HG03097 (cell line): Measurements from ENCODE around the gene ACTBL2.
"Not testable (repeated sequence)": the region's sequence is repeated elsewhere in the genome, so short reads cannot be mapped to it uniquely, and the experiment has no call there.

ENCODE experiments used
- ATAC-seq: cut with Tn5 transposase; IDR thresholded peaks from one replicate; pipeline ENCODE4 v1.9.1; 2021; ENCODE audit not compliant: unreplicated experiment, low FRiP score

Gene ACTBL2

DNA sequence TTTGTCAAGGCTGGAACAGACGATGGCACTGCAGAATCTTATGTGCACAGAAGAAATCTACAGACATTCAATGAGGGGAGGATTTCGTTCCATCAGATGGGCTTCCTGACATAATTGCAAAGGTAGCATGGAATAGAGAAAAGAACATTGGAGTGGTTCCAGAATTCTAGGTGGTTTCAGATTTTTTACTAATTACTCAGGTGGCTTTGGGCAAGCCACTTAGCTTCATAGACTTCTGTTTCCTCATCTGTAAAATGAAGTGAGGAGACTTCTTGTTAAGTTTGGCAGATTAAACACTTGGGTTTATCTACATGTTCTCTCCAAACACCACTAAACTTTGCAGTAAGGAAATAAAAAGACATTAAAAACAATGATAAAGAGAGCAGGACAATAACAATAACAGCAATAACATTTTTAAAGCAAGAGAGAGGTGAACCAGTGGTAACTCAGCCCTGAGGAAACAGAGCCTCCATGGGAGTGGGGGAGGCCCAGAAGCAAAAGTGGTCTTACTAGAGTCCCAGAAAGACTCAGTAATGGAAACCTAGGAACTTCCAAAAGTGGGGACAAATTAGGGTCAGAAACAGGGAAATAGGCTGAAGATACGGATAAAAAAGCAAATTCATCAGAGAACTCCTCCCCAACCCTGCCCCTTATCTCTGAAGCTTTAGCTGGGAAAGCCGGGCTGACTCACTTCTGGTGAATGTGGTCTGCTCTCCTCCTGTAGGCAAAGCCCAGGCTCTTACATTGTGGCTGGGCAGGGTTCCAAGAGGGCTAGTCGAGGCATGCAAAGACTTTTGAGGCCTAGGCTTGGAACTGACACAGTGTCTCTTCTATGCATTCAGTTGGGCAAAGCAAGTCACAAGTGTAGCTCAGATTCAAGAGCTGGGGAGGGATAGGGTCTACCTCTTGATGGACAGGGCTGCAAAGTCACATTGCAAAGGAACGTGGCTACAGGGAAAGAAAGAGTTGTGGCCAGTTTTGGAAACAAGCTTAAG lies 11.8 kb upstream of the ACTBL2 start:
- ATAC-seq, result no peak

DNA sequence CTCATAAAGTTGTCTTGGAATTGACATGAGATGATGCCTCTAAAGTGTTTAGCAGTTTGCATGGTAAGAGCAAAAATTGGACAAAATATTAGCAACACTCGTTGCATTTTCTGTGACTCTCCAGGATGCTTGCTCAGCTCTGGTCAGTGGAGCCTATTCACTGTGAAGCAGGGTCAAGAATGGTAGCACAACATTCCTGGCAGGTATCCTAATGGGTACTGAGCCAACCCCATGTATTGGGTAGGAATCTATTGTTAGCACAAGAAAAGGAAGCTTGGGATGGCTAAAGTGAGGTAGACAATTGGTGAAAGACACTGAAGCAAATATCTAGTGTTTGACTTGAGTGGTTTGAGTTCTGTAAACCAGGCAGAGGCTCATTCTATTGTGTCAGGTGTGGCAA lies 10.4 kb upstream of the ACTBL2 start:
- ATAC-seq, result no peak

DNA sequence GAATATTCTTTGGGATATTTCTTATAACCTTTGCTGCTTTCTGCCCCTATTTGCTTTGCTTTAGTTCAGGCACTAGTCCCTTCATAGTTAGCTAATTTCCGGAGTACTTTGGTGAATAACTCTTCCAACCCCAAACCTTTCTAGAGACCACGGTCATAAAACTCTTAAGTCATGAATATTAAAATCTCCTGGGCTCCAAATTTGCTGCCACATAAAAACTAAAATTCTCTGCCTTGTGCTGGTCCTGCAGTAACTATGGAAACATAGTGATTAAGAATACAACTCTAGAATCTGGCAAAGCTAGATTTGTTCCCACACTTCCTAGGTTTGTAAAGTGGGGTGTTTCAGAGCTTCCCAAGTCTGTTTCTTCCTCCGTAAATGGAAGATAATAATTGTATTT lies 10.0 kb upstream of the ACTBL2 start:
- ATAC-seq, result no peak

DNA sequence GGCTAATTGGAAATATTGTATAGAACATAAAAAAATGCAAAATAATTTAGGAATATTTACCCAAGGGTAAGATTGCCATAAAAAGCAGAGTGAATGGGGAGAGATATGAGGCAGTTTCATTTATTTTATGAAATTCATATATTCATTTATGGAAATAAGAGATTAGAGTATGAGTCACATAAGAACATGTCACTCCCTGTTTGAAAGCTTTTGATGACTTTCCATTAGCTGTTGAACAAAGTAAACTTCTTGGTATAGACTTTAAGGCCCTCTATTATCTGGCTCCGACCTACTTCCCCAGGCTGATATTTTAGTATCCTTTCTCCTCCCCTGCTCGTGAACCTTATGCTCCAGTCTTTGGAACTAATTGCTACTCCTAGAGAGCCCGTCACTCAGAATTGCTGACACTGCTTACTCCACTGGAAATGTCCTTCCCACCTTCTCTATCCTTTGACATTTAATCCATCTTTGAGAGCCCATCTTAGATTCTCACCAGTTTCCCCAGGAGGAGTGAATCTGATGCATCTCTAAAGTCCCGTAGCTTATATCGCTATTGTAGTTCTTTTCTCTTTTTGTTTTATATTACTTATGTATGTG lies 8.9 kb upstream of the ACTBL2 start:
- ATAC-seq, result no peak

DNA sequence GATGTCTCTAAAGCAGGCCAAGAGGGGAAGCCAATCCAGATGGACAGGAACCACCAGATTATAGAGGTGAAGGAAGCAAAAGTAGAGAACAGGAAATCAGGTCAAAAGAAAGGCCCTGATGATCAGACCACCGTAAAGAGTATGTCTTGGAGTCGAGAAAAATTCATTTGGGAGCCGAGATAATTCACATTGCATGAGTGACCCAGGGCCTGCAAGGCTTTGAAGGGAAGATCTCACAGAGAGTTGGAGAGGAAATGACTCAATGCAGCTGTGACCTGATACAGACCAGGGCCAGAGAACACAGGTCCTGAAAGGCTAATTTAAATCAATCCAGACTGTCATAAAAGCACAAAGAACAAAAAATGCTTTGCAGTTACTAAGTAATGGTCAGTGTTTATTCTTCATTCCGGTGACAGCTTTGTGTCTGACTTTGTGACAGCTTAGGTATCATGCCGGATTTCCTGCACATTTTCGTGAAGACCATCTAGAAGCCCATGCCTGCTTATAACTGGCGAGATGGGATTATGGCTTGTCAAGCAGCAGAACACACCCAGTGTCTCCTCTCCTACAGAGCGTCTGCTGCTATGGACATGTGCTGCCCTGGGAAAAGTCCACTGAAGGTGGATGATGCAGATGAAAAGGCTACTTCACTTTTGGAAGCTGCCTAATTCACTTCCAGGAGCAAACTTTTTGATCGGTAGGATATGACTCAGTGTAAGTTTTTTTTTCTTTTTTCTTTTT lies 5.8 kb upstream of the ACTBL2 start:
- no peak for ATAC-seq

DNA sequence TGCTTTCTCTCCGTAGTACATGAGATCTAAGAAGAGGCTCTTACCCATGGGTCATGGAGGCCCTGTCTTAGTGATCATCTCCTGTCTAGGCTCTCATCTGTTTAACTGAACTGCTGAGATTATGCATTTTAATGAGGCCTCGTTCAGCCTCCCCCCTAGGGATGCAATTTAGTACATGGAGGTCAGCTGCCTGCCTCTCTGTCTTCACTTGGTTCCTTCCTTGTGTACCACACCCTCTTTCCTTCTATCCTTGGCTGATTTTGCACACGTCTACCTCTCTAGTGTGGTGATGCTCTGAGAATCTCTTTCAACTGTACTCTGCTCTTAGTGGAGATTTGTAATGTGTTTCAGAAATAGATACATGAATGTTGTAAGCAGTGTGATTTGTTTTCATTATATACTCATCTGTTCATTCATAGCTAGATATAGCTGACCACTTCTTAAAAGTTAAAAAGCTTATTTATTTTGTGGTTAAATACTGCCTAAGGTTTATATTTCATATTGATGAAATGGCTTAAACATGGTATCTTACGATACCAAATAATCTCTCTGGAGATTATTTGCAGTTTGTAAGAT lies 3.5 kb upstream of the ACTBL2 start:
- ATAC-seq, result no peak

DNA sequence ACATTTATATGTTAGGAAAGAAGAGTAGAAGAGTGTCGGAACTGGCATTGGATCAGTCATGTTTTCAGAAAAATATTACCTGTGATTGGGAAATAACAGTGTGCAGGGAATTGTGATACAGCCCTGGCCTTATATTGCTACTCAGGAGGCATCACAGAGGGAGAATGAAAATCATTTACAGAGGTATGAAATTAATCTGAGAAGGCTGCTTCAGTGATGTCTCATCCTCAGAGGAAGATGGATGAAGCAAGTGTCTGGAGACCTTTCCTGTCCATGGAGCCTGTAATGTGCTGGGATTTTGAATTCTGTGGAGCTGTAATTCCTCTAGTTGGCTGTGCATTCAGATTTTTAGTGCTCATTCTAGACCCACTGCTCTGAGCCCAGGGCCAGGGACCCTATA lies 3.8 kb downstream of the ACTBL2 start:
- no peak for ATAC-seq

DNA sequence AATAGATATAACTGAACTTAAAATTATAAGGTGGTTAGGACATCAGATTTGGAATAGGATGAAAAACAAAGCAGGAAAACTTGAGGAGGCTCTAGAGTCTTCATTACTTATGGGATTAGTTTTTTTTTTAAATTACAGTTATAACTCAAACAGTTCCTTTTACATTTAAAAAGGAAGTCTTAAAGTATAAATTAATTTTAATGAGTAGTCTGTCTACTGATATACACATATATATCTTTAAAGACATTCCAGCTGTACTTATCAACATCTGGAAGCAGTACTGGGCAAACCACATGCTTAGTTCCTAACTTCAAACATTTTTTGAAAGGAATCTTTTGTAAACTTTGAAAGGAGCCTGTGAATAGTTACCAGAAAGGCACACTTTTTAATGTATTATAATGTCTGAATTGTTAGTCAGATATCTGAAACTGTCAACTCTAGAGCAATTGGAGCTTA lies 6.0 kb downstream of the ACTBL2 start:
- no peak for ATAC-seq

DNA sequence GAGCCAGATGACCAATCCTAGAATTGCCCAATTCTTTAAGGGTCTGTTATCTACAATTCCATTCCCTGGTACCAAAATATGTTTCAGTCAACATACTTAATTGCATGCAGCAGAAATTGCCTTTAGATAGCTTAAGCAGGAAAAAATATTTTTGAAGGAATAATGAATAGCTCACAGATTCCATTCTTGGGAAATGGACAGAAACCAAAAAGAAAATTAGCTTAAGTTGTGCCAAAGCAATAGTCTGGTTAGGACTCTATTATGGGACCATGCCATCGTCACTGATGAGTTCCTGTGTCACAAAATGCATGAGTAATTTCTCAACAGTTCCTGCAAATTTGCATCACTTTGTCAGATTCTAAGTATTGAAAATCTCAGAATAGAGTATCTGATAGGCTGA lies 12.3 kb downstream of the ACTBL2 start:
- no peak for ATAC-seq

DNA sequence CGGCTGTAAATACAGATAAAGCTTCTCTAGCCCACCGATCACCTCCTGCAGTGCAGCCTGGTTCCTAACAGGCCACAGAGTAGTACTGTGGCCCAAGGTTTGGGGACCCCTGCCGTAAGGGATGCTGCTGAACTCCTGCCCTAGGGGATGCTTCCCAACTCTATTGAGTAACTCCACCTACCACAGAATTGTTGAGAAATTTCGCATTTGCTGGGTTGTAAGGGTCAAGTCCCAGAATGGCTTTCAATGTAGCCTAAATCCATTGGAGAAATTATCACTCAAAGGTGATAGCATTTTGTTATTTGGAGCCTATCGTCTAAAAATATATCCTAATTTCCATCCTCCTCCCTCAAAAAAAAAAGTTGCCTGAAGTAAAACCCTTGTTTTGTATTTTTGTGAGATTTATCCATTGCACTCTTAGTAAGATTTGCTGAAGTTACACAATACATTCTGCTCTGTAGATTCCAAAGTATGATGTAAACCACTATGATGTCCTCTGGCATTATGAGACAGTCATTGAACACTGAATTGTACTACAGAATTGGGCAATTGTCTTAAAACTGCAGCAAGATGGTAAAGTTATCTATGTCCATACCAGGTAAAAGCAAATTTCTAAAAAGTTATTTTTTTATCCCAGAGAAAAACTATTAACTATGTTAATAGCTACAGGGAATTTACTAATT lies 14.0 kb downstream of the ACTBL2 start:
- no peak for ATAC-seq

DNA sequence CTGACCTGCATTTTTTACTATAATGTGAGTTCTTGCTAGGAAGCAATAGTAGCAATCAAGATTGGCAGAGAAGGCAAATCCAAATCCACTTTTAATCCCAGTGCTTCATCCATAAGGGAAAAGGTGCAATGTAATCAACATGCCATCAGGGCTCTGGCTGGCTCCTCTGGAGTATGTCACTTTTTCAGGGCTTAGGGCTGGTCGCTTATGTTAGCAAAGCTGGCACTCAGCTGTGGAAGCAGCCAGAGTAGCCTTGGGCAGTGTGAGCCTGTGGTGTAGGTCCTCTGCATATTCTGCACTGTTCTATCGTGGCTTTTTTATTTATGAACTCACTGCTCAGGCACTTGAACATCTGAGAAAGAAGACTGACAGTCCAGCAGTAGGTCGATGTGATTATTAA lies 16.1 kb downstream of the ACTBL2 start:
- ATAC-seq, result no peak

DNA sequence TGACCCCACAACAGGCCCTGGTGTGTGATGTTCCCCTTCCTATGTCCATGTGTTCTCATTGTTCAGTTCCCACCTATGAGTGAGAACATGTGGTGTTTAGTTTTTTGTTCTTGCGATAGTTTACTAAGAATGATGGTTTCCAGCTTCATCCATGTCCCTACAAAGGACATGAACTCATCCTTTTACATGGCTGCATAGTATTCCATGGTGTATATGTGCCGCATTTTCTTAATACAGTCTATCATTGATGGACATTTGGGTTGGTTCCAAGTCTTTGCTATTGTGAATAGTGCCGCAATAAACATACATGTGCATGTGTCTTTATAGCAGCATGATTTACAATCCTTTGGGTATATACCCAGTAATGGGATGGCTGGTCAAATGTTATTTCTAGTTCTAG lies 22.6 kb downstream of the ACTBL2 start:
- ATAC-seq, result not testable (repeated sequence)

DNA sequence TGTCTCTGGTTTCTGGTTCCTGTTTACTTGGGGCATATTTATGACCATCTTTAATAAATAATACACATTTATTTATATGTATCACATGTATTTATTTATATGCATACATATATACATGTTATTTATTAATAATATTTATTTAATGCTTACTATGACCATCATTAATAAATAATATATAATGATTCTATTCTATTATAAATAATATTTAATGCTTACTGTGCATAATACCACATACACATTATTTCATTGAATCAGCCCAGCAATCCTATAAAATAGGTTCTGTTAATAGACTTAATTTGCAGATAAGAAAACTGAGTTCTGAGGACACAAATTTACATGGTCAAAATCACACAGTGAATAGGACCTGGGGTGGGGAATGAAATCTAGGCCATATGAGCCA lies 24.2 kb downstream of the ACTBL2 start:
- ATAC-seq, result no peak

DNA sequence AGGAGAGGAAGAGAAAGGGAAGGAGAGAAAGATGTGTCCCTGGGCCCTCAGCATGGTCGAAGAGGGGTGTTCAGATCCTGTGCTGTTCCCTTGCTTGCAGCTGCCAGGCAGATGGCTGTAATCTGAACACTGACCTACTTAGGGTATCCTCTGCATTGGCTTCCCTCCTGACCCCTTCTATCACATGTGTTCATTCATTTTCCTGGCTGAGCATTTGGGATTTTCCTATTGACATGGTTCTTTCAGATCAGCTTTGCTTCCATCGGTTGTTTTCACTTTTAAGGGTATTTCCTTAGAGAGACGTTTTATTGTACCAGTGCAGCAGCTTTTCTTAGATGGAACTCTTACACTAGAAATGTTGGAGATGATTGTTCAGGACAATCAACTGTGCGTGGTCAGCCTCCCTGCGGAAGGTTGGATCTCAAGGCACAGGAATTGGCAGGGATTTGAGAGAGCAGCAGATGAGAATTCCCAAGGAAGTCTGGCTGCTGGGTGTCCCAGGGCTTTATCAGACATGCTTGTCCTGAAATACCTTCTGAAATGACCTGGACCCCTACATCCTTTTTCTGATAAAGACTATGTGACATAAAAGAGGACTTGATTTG lies 26.0 kb downstream of the ACTBL2 start:
- no peak for ATAC-seq

DNA sequence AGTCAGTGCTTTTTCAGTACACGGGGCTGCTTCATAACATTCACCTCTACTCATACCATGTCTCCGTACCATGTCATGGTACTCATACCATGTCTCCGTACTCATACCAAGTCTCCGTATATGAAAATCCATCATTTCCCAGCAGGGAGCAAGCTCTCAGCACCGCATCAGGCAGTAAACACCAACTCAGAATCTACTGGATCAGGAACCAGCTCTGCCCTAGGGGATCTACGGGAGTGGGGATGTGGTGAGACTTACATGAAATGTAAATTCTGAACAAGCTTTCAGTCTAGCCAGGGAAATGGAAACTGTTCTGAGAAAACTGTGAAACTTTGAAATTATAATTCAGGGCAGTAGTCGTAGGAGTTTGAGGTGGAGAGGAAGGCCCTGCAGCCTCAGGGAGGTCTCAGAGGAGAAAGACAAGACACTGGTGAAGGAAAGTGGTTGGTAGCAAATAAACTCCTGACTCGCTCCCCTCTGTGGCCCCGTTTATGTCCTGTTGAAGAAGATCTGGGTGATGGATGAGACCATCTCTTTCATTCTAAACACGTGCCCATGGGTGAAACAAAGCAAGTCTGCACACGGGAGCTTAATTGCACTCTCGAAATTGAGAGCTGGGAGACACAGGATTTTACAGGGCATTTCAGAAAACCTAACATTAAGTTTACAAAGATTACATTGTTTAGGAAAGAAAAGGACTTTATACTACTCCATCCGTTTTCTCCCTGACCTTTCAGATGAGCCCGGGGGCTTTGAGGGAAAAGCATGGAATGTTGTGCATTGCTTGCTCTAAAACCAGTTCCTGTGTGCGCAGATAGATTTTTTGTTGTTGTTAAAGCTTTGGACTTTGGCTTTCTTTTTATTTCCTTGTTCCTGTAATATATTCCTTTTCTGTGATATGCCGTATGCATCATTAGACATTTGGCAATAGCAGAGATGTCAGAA lies 26.8 kb downstream of the ACTBL2 start:
- ATAC-seq, result no peak

DNA sequence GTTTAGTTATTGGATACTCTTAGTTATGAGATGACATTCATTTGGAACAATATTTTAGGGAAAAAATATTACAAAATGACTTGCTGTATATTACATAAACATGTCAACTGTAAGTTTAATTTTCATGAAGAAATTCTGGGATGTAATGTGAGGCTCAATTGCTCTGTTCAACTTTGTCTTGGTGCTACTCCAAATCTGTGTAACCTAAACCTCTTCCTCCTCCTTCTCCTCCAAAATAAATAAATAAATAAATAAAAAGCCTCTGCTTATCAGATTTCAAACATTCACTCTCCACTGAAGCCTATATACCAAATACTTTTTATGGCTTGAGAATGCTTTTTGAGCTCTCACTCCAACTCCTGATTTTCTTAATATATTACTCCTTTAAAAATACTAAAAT lies 27.7 kb downstream of the ACTBL2 start:
- ATAC-seq, result no peak

DNA sequence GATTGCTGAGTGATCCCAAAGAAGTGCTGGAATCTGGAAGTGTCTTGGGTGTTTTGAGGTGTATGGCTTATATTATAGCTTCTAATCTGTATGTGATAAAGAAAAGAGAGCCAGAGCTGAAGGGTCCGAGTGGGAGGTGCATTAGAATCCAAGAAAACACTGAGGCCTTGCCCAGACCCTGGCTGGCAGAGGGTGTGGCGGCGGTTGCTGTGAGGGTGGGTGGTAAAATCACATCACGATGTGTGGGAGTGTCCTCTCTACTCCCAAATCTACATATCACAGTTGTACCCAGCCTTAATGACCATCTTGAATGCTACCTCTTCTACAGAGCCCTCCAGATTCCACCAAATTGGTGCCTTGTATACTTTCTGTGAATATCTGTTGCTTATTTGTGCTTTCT lies 28.9 kb downstream of the ACTBL2 start:
- no peak for ATAC-seq

DNA sequence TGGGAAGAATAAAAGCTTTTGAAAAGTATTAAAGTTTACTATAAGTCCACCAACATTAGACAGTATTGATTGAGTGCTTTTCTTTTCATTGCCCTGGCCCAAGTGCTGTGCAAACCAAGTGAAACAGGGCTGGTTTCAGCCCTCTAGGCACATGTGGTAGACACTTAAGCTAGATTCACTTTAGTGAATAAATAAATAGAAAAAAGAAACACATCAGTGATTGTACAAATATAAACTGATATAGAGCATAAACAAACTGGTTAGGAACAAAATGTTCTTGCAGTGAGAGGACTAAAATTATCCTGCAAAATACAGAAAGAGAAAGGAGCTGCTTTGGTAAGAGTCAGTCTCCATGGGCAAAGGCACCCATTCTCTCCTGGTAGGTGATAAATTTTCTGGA lies 29.7 kb downstream of the ACTBL2 start:
- no peak for ATAC-seq
